Kidney epithelial cell (primary cell): ENCODE measurements around the gene PTGER3. TPM values are rescaled to one million over a fixed set of nuclear protein-coding genes. Genes with fewer than 3 reads are reported as not detected.

Experiments used
- DNase-seq: peaks from one replicate; pipeline ENCODE4 v3.0.0-alpha.2; 2010; ENCODE audit warnings: low read depth
- H3K27me3 ChIP-seq: 2 replicates; pipeline ENCODE4 v1.6.0; 2011; ENCODE audit warnings: low read length; ENCODE audit not compliant: control insufficient read depth, insufficient read depth
- H3K36me3 ChIP-seq: 2 replicates; pipeline ENCODE4 v1.5.1; 2011; ENCODE audit warnings: low read length; ENCODE audit not compliant: control insufficient read depth, insufficient read depth
- H3K4me3 ChIP-seq: 2 replicates; pipeline ENCODE4 v1.5.1; 2011; ENCODE audit warnings: low read depth, mild to moderate bottlenecking, control low read depth, low read length
- total RNA-seq: library from RNA; depleted of rRNA; stranded (reverse); fragments of >200 nt; gene quantifications from 2 replicates; pipeline ENCODE4 v1.2.3, GENCODE V29; 2015
- TF ChIP-seq, protein P1 (sequence below): IDR thresholded peaks from 2 replicates; pipeline ENCODE4 v1.5.1; 2011; ENCODE audit warnings: mild to moderate bottlenecking, moderate library complexity, low read length, control low read depth, inconsistent platforms; ENCODE audit not compliant: insufficient read depth, poor library complexity, severe bottlenecking

Gene PTGER3
- 0.29 and 1.4 TPM in 2 replicates for total RNA-seq

DNA sequence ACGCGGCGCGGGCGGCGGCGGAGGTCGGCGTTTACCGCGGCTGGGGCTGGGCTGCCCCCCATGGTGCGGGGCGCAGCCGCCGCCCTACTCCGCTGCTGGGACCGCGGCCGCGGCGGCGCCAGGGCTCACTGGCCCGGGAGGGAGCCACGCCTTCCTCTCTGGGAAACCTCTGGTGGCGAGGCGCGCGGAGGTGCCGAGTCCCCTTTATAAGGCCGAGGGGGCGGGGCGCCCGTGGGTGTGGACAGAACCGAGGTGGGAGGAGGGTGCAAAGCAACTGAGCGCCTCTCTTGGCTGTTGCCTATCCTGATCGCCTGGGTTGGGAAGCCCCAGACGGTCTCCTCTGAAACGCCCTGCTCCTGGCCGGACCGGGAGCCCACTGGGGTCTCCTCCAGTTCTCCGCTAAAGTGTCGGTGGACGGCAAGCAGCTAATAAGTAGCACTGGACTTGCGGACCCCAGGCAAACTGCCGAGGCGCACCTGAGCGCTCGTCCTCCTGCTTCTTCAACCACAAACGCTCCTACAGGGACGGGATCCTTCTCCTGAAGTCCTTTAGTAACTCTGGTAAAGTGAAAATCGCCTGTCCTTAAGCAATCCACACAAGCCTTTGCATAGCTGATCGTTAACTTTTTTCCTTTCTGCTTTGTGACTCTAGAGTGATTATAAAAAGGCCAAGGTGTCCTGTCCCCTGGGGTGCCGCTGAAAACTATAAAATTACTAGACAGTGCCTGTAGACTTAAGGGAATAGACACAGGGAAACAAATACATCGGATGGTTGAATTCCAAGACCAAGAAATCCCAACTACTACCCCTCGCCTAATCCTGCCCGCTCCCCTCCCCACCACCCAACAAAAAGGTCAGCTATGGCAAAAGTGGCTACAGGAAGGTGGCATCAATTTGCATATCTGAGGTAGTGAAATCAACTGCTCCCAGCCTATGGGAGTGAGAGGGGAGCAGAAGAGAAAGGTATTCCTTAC is at the start of gene PTGER3:
PTGER3 (minus strand) TSS at position 182 of the 973 bp plus-strand sequence. CDS start 239 bp downstream, outside the sequence.
- no peak for DNase-seq
- Histone ChIP-seq H3K27me3 (peaks cover 22% of the 10 kb centered on the region), H3K36me3 (no peaks in the 10 kb centered on the region), H3K4me3 (peak within 1 kb of the TSS; percentile 33)
- TF ChIP-seq, protein P1, sequence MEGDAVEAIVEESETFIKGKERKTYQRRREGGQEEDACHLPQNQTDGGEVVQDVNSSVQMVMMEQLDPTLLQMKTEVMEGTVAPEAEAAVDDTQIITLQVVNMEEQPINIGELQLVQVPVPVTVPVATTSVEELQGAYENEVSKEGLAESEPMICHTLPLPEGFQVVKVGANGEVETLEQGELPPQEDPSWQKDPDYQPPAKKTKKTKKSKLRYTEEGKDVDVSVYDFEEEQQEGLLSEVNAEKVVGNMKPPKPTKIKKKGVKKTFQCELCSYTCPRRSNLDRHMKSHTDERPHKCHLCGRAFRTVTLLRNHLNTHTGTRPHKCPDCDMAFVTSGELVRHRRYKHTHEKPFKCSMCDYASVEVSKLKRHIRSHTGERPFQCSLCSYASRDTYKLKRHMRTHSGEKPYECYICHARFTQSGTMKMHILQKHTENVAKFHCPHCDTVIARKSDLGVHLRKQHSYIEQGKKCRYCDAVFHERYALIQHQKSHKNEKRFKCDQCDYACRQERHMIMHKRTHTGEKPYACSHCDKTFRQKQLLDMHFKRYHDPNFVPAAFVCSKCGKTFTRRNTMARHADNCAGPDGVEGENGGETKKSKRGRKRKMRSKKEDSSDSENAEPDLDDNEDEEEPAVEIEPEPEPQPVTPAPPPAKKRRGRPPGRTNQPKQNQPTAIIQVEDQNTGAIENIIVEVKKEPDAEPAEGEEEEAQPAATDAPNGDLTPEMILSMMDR, result no peak

DNA sequence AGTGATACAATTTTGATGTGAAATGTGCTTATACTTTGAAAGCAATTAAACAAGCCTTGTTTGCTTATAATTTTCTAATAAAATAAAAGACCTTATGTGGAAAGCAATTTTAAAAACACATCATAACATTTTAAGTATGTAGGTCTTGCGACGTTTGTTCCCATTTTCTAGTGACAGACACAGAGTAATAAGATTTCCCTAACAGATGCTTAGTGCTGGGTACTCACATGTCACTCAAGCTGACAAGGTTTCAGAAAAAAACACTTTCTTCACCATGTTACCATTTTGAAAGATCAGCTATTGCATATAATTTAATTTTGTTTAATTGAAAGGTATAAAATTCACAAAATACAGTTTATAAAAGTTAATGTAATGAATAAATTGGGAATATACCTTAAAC is 47.3 kb upstream of the PTGER3 start:
- no peak overlapping the region for H3K4me3 ChIP-seq
- DNase-seq, result no peak
- TF ChIP-seq, protein P1, result no peak

DNA sequence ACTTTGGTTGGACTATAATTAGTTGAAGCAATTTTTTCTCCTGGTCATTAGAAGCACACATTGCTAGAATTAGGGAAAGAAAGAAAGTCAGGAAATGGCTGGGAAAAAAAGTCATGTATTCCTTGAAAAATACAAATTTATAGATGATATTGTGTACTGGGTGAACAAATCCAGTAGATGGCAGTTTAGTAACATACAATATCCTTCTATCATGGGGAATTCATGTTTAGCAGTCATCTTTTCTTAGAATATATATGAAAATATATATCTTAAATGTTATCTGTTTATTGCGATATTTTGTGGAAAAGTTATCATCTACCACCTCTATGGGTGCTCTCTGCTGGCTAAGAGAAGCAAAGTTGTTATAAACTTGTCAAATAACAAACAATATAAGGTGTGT is 46.3 kb upstream of the PTGER3 start:
- no peaks in the 10 kb centered on the region for H3K36me3 ChIP-seq
- no peaks in the 10 kb centered on the region for H3K27me3 ChIP-seq
- no peak overlapping the region for H3K4me3 ChIP-seq
- TF ChIP-seq, protein P1, result no peak
- no peak for DNase-seq

More for the DNA sequence above, 47.3 kb upstream of the PTGER3 start:
- Histone ChIP-seq H3K36me3 (no peaks in the 10 kb centered on the region), H3K27me3 (no peaks in the 10 kb centered on the region)

DNA sequence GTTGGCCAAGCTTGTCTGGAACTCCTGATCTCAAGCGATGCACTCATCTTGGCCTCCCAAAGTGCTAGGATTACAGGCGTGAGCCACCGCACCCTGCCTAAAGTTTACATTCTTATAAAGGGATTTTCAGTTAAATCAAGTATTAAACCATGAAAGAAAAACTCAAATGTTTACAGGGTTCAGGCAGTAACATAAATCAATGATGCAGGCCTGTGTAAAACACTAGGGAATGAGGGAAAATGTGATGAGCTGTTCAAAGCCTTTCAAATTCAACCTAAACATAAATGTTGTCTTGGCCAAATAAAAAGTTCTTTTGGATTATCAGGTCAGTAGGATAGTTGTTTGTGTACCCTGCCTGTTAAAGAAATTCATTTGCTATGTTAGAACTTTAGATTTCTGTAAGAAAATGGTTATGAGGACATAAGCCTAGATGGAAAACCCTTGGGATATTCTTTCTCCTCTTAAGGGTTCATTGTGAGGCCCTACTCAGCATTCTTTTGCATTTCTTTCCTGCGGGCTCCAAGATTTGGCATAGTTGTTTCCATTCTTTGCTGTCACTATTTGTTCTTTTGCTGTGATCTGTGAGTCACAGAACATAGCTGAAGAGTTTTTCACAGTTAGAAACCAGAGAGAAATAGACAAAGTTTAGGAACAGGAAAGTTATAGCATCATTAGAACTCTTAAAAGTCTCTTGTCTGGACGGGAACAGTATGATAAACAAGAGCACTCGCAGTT is 42.1 kb upstream of the PTGER3 start:
- TF ChIP-seq, protein P1, result no peak
- Histone ChIP-seq H3K4me3 (no peak overlapping the region), H3K27me3 (no peaks in the 10 kb centered on the region), H3K36me3 (no peaks in the 10 kb centered on the region)
- no peak for DNase-seq

DNA sequence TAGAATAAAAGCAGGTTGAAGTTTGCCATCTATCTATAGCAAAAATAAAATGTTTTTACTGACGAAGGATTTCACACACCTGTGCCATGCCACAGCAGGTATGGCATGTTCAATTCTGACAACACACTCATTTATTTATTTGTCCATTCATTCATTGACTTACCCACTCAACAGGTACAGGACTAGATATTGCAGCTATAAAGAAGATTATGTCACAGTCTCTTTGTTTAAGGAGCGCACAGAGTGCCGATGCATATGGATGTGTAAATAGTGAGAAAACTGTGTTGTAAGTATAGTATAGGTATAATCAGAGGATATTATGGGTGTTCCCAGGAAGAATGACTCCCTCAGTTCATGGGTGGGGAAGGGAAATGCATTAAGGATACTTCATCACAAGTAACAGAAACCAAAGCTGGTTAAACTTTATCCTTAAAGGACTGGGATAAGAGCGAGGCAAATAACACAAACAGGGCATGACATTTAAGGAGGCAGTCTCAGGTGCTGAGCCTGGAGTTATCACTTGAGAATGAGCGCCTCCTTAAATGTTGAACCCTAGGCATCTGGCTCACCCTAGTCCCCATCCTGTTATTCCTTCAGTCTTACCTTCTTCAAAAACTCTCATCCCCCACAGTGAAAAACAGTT is 41.1 kb upstream of the PTGER3 start:
- Histone ChIP-seq H3K27me3 (no peaks in the 10 kb centered on the region), H3K36me3 (no peaks in the 10 kb centered on the region), H3K4me3 (no peak overlapping the region)
- no peak for DNase-seq
- TF ChIP-seq, protein P1, result no peak
